Spleen (tissue), 11 donors: ENCODE measurements around the gene UQCR11. TPM values are rescaled to one million over a fixed set of nuclear protein-coding genes. Genes with fewer than 3 reads are reported as not detected.

Experiments used
- DNase-seq: peaks from one replicate; pipeline ENCODE4 v3.0.0-alpha.2; 2020
- H3K27ac ChIP-seq, 8 donors: fragments of 200-600 bp; sonication (generic) in 7 of 8; 1 replicate in 4 of 8; 2 replicates in 4 of 8; pipeline versions ENCODE4 v1.5.0 to v1.8.0; 2016 to 2021; ENCODE audit warnings: inconsistent platforms in 4 of 8, mild to moderate bottlenecking in 4 of 8, moderate library complexity in 1 of 8
- H3K27me3 ChIP-seq, 7 donors: fragments of 200-600 bp; sonication (generic) in 6 of 7; replicated peaks in 1 of 7; 1 replicate in 4 of 7; 2 replicates in 3 of 7; pipeline versions ENCODE4 v1.5.0 to v1.8.0; 2016 to 2021; ENCODE audit warnings: inconsistent platforms in 3 of 7, mild to moderate bottlenecking in 1 of 7
- H3K36me3 ChIP-seq, 6 donors: fragments of 200-600 bp; sonication (generic) in 5 of 6; 1 replicate in 4 of 6; 2 replicates in 2 of 6; pipeline versions ENCODE4 v1.5.0 to v1.8.0; 2016 to 2021; ENCODE audit warnings: inconsistent platforms in 2 of 6
- H3K4me1 ChIP-seq, 6 donors: fragments of 200-600 bp; sonication (generic) in 5 of 6; 1 replicate in 3 of 6; 2 replicates in 3 of 6; pipeline versions ENCODE4 v1.5.0 to v1.8.0; 2016 to 2021; ENCODE audit warnings: inconsistent platforms in 3 of 6
- H3K4me3 ChIP-seq, 8 donors: fragments of 200-600 bp; sonication (generic) in 7 of 8; 1 replicate in 4 of 8; 2 replicates in 4 of 8; pipeline versions ENCODE4 v1.5.0 to v1.8.0; 2016 to 2021; ENCODE audit warnings: inconsistent platforms in 4 of 8, mild to moderate bottlenecking in 4 of 8, moderate library complexity in 2 of 8
- H3K9me3 ChIP-seq, 8 donors: fragments of 200-600 bp; sonication (generic) in 7 of 8; 1 replicate in 4 of 8; 2 replicates in 4 of 8; pipeline versions ENCODE4 v1.5.0 to v1.8.0; 2016 to 2021; ENCODE audit warnings: inconsistent platforms in 4 of 8
- CTCF ChIP-seq, 11 experiments: fragments of 200-600 bp in 7 of 11; fragments of 450-650 bp in 4 of 11; sonication (generic) in 4 of 11; IDR thresholded peaks in 8 of 11; conservative IDR thresholded peaks in 3 of 11; 1 replicate in 7 of 11; 2 replicates in 4 of 11; pipeline versions ENCODE4 v1.4.0 to v1.8.0; 2016 to 2021; ENCODE audit warnings: antibody characterized with exemption in 11 of 11, inconsistent platforms in 4 of 11, mild to moderate bottlenecking in 1 of 11
- POLR2A ChIP-seq, 3 donors: fragments of 450-650 bp; IDR thresholded peaks; one replicate each; pipeline ENCODE4 v1.5.1; 2017; ENCODE audit warnings: antibody characterized with exemption in 3 of 3, mild to moderate bottlenecking in 1 of 3
- POLR2AphosphoS5 ChIP-seq, 3 donors: sonication (generic); formaldehyde crosslinking; IDR thresholded peaks; one replicate each; pipeline ENCODE4 v1.5.1; 2017; ENCODE audit warnings: antibody characterized with exemption in 3 of 3
- WGBS, 5 donors: extraction: QIAGEN DNeasy Blood & Tissue Kit in 3 of 5; methylation state at CpG; one replicate each; pipeline versions ENCODE4 v1.1.5 to v1.1.7; 2013 to 2018; 5-methylcytosine and 5-hydroxymethylcytosine counted together
- intact Hi-C: fragments of 100-400 bp; cut with DNase I; formaldehyde crosslinking; loops from one replicate; pipeline ENCODE4 v1.15.0; 2023; ENCODE audit warnings: low total_unique reads
- polyA plus RNA-seq, 3 donors: library from polyadenylated mRNA; stranded (reverse); fragments of 200-250 nt; gene quantifications; one replicate each; pipeline ENCODE4 v1.2.1, GENCODE V29; 2013
- total RNA-seq, 7 donors: library from RNA; depleted of rRNA in 3 of 7; stranded (reverse); fragments of >200 nt in 3 of 7; fragmentation: NEBNext Ultra II Directional in 4 of 7; extraction: Animal tissue kit (Norgen Biotek cat#: 25700) in 4 of 7; gene quantifications; one replicate each; pipeline versions ENCODE4 v1.1.0 to v1.2.1, GENCODE V29; 2016 to 2021
- donor health status: healthy with polysubstance abuse.
- donor health status: DM: no; HTN: no; CAD: no; lungs with moderate emphysema.
- donor health status: DM: no; HTN: no; CAD: no.
- donor health status: Bipolar disorder and iron deficiency.
- donor health status: healthy.
- donor health status: DM: no; HTN: no; CAD: no.
- donor health status: DM: yes; HTN: yes; CAD: no.

UQCR11 gene
- total and polyA plus RNA-seq, 10 donors: 40.9 to 165 (median 137) TPM

GRCh38 chr19:1567116-1567847, 38.0 kb downstream of the UQCR11 start:
- no peak for TF ChIP-seq CTCF (IDR thresholded peaks at IDR 0.05 in 8 of 11, conservative IDR thresholded peaks at IDR 0.05 in 3 of 11)
- TF ChIP-seq POLR2A (IDR thresholded peaks at IDR 0.05): no peak
- no peak for TF ChIP-seq POLR2AphosphoS5 (IDR thresholded peaks at IDR 0.05)
- Histone ChIP-seq H3K36me3 (no peaks in the 10 kb centered on the region), H3K27me3 (peaks cover 0 to 34% (median 10%) of the 10 kb centered on the region in 7 donors), H3K4me1 (peaks cover 0 to 28% (median 19%) of the 10 kb centered on the region in 6 donors), H3K4me3 (peak overlapping the region; percentile 3 to 75 (median 44)), H3K9me3 (no peaks in the 10 kb centered on the region), H3K27ac (peak overlapping the region in 6 of 8 donors; percentile 38 to 75 (median 62))
- 1 to 3% (median 2%) methylated on average over 28 to 108 of the region's 108 CpGs for WGBS, 5 donors
- no peak for DNase-seq
- intact Hi-C loops: no loop called here

- H3K36me3 ChIP-seq: no peaks in the 10 kb centered on the region
- 24 to 51% (median 38%) methylated on average over 22 to 42 of the region's 42 CpGs for WGBS, 5 donors
- TF ChIP-seq CTCF (IDR thresholded peaks at IDR 0.05 in 8 of 11, conservative IDR thresholded peaks at IDR 0.05 in 3 of 11): no peak
- peak in 1 of 3 donors; percentile 23 for TF ChIP-seq POLR2A (IDR thresholded peaks at IDR 0.05)
- peak in 2 of 3 donors; percentile 77 to 78 for TF ChIP-seq POLR2AphosphoS5 (IDR thresholded peaks at IDR 0.05)
- peaks cover 0 to 34% (median 10%) of the 10 kb centered on the region in 7 donors for H3K27me3 ChIP-seq
- peaks cover 0 to 28% (median 19%) of the 10 kb centered on the region in 6 donors for H3K4me1 ChIP-seq
- no peaks in the 10 kb centered on the region for H3K9me3 ChIP-seq
- H3K27ac ChIP-seq: peak overlapping the region in 6 of 8 donors; percentile 38 to 75 (median 62)
- intact Hi-C loops: no loop called here
- DNase-seq: no peak
- peak overlapping the region; percentile 3 to 75 (median 44) for H3K4me3 ChIP-seq
These were observed 38.7 kb downstream of the UQCR11 start for GRCh38 chr19:1566392-1567115.

DNA sequence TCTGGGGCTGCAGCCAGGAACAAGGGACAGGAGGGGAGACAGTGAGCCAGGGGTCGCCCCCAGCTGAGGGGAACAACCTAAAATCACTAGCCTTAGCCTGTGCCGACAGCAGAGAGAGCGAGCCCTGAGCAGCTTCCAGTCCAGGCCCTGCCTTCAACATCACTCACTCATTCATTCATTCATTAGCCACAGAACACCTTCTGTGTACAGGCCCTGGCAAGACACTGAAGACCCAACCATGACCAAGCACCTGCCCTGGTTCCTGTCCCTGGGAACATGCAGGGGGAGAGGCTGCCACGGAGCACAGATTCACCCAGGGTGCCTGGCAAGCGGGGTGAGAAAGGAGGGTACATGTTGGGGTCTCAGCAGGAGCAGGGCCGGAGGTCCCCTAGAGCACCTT, 42.0 kb downstream of the UQCR11 start:
- Histone ChIP-seq H3K4me1 (peaks cover 0 to 31% (median 17%) of the 10 kb centered on the region in 6 donors), H3K27me3 (peaks cover 0 to 20% (median 10%) of the 10 kb centered on the region in 7 donors), H3K4me3 (no peak overlapping the region), H3K27ac (no peak overlapping the region), H3K9me3 (no peaks in the 10 kb centered on the region), H3K36me3 (no peaks in the 10 kb centered on the region)
- intact Hi-C loops: no loop called here
- DNase-seq: no peak
- TF ChIP-seq POLR2AphosphoS5 (IDR thresholded peaks at IDR 0.05): no peak
- TF ChIP-seq CTCF (IDR thresholded peaks at IDR 0.05 in 8 of 11, conservative IDR thresholded peaks at IDR 0.05 in 3 of 11): no peak
- no peak for TF ChIP-seq POLR2A (IDR thresholded peaks at IDR 0.05)
- WGBS, 5 donors: 83 to 98% (median 93%) methylated on average over 6 of the region's 6 CpGs
